HEK293 (cell line): ENCODE results near the gene ICOS.

Experiments used
- SETDB1 ChIP-seq: IDR thresholded peaks from one replicate; pipeline ENCODE4 v1.6.1; 2017; ENCODE audit warnings: mild to moderate bottlenecking, low read length, moderate library complexity, mixed read lengths; ENCODE audit not compliant: insufficient read length
- SP2 ChIP-seq: fragments of 450-650 bp; formaldehyde crosslinking; IDR thresholded peaks from 2 replicates; pipeline ENCODE4 v1.5.1; 2016; ENCODE audit warnings: missing biosample characterization, missing genetic modification characterization
- ZBTB21 ChIP-seq: fragments of 450-650 bp; formaldehyde crosslinking; IDR thresholded peaks from 2 replicates; pipeline ENCODE4 v1.5.1; 2017; ENCODE audit warnings: missing biosample characterization, missing genetic modification characterization
- ZNF211 ChIP-seq: fragments of 450-650 bp; formaldehyde crosslinking; IDR thresholded peaks from 2 replicates; pipeline ENCODE4 v1.5.1; 2016; ENCODE audit warnings: low read depth, missing biosample characterization, missing genetic modification characterization
- ZNF24 ChIP-seq: fragments of 450-650 bp; formaldehyde crosslinking; IDR thresholded peaks from 2 replicates; pipeline ENCODE4 v1.5.1; 2016; ENCODE audit warnings: missing biosample characterization, missing genetic modification characterization
- ZNF266 ChIP-seq: fragments of 450-650 bp; formaldehyde crosslinking; IDR thresholded peaks from 2 replicates; pipeline ENCODE4 v1.5.1; 2016; ENCODE audit warnings: missing biosample characterization, missing genetic modification characterization, low read depth
- ZNF501 ChIP-seq: fragments of 450-650 bp; formaldehyde crosslinking; IDR thresholded peaks from 2 replicates; pipeline ENCODE4 v1.5.1; 2016; ENCODE audit warnings: missing biosample characterization, missing genetic modification characterization
- ZSCAN30 ChIP-seq: fragments of 450-650 bp; IDR thresholded peaks from 2 replicates; pipeline ENCODE4 v1.5.1; 2018; ENCODE audit warnings: missing biosample characterization, mild to moderate bottlenecking, missing genetic modification characterization, moderate library complexity
- TF ChIP-seq, protein P1 (sequence below): fragments of 450-650 bp; formaldehyde crosslinking; IDR thresholded peaks from 2 replicates; pipeline ENCODE4 v1.5.1; 2016; ENCODE audit warnings: missing biosample characterization, missing genetic modification characterization

DNA sequence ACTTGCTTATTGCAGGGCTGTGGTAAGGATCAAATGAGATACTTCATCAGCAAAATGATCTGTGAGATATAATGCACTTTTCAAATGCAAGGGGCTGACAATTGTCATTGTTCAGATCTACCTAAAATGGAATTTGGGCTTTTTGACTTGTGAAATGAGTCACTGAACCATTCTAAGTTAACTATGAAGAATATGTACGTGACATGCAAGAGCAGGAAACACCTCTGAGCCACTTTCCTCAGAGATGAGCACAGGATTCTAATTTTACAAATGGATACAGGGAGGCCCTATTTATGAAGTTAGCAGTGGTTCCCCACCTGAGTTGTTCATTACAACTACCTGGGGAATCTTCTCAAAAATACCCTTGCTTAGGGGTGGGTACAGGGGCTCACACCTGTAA, 42.3 kb upstream of the ICOS start:
- no peak for TF ChIP-seq ZNF266 (tag by site-specific recombination)
- TF ChIP-seq, protein P1, sequence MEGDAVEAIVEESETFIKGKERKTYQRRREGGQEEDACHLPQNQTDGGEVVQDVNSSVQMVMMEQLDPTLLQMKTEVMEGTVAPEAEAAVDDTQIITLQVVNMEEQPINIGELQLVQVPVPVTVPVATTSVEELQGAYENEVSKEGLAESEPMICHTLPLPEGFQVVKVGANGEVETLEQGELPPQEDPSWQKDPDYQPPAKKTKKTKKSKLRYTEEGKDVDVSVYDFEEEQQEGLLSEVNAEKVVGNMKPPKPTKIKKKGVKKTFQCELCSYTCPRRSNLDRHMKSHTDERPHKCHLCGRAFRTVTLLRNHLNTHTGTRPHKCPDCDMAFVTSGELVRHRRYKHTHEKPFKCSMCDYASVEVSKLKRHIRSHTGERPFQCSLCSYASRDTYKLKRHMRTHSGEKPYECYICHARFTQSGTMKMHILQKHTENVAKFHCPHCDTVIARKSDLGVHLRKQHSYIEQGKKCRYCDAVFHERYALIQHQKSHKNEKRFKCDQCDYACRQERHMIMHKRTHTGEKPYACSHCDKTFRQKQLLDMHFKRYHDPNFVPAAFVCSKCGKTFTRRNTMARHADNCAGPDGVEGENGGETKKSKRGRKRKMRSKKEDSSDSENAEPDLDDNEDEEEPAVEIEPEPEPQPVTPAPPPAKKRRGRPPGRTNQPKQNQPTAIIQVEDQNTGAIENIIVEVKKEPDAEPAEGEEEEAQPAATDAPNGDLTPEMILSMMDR (tag by site-specific recombination) = no peak
- no peak for TF ChIP-seq ZNF24 (tag by site-specific recombination)
- no peak for TF ChIP-seq ZBTB21 (tag by site-specific recombination)
- TF ChIP-seq ZNF211 (tag by site-specific recombination) = no peak
- no peak for TF ChIP-seq SETDB1
- TF ChIP-seq ZNF501 = no peak
- TF ChIP-seq SP2 (tag by site-specific recombination) = no peak
- TF ChIP-seq ZSCAN30 (tag by site-specific recombination) = no peak
